ENCODE results near the gene SORCS2. TPM values are rescaled to one million over a fixed set of nuclear protein-coding genes. Genes with fewer than 3 reads are reported as not detected.

The SORCS2 gene
- polyA plus RNA-seq, 1 donor (not counting 4 experiments of a cell fraction or from before 2014, with no cell fraction given): 0.09 TPM

DNA sequence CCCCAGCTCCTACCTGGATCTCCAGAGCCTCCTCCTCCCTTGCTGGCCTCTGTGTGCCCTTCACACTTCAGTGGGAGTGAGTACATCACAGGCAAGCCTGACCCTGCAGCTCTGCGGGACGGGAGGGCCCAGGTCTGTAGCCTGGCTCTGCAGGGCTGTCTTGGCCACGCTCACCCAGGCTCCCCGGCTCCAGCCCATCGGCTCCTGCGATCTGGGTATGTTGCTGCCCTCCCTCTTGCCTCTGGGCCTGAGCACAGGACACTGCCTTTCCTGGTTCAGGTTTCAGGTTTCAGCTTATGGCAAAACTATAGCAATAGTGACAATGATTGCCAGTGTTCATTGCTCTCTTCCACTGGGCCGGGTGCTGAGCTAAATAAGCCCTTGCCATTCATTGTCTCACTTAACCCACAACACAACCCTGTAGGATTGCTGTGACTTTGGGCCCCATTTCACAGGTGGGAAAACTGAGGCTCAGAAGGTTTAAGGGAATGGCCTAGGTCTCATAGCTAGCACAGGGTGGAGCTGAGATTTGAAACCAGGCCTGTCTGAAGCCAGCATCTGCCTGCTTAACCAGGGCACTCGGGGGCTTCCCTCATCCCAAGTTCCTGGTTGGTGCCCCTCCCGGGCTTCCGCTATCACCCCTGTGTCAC is 44.6 kb upstream of the SORCS2 start:
- Histone ChIP-seq H3K9me3 (ENCODE audit: control insufficient read depth, low read depth, low read length) (no peaks in the 10 kb centered on the region), H3K9me1 (ENCODE audit: control insufficient read depth, extremely low read depth, insufficient read depth, low read length) (no peaks in the 10 kb centered on the region), H3K27ac (ENCODE audit: control insufficient read depth, insufficient read depth, low read length) (no peak overlapping the region), H3K4me1 (ENCODE audit: control insufficient read depth, extremely low read depth, insufficient read depth, low read length) (no peaks in the 10 kb centered on the region), H3K79me2 (ENCODE audit: control insufficient read depth, insufficient read depth, low read length) (no peaks in the 10 kb centered on the region), H3K4me2 (ENCODE audit: control insufficient read depth, extremely low read depth, insufficient read depth, low read depth, low read length) (no peak overlapping the region), H3K36me3 (ENCODE audit: control insufficient read depth in 2 of 2, extremely low read depth in 1 of 2, insufficient read depth in 2 of 2, low read length in 2 of 2) (no peaks in the 10 kb centered on the region), H3K27me3 (ENCODE audit: control insufficient read depth, extremely low read depth, insufficient read depth, low read length) (peaks cover 31% of the 10 kb centered on the region), H4K20me1 (ENCODE audit: control insufficient read depth, extremely low read depth, insufficient read depth, low read length) (no peaks in the 10 kb centered on the region), H3K4me3 (ENCODE audit: control insufficient read depth in 2 of 3, extremely low read depth in 1 of 3, insufficient read depth in 2 of 3, low read depth in 1 of 3, low read length in 3 of 3) (no peak overlapping the region), H2AFZ (ENCODE audit: control insufficient read depth, low read length) (no peak overlapping the region), H3K9ac (ENCODE audit: control insufficient read depth, extremely low read depth, insufficient read depth, low read length) (no peak overlapping the region)
- DNase-seq (ENCODE audit: low read depth, low spot score): no peak
- TF ChIP-seq EZH2 (IDR thresholded peaks at IDR 0.05; ENCODE audit: low read length): no peak
- TF ChIP-seq, protein P1, sequence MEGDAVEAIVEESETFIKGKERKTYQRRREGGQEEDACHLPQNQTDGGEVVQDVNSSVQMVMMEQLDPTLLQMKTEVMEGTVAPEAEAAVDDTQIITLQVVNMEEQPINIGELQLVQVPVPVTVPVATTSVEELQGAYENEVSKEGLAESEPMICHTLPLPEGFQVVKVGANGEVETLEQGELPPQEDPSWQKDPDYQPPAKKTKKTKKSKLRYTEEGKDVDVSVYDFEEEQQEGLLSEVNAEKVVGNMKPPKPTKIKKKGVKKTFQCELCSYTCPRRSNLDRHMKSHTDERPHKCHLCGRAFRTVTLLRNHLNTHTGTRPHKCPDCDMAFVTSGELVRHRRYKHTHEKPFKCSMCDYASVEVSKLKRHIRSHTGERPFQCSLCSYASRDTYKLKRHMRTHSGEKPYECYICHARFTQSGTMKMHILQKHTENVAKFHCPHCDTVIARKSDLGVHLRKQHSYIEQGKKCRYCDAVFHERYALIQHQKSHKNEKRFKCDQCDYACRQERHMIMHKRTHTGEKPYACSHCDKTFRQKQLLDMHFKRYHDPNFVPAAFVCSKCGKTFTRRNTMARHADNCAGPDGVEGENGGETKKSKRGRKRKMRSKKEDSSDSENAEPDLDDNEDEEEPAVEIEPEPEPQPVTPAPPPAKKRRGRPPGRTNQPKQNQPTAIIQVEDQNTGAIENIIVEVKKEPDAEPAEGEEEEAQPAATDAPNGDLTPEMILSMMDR (optimal IDR thresholded peaks at IDR 0.05 in 1 of 3, IDR thresholded peaks at IDR 0.05 in 1 of 3, conservative IDR thresholded peaks at IDR 0.05 in 1 of 3; ENCODE audit: extremely low read depth in 1 of 3, insufficient read depth in 2 of 3, low read length in 3 of 3): no peak
- dilution Hi-C loops (cut with MboI; ENCODE audit: extremely low pct_ligation_motif_present, low sequenced_read_pairs): no loop called here
- FAIRE-seq: no peak

DNA sequence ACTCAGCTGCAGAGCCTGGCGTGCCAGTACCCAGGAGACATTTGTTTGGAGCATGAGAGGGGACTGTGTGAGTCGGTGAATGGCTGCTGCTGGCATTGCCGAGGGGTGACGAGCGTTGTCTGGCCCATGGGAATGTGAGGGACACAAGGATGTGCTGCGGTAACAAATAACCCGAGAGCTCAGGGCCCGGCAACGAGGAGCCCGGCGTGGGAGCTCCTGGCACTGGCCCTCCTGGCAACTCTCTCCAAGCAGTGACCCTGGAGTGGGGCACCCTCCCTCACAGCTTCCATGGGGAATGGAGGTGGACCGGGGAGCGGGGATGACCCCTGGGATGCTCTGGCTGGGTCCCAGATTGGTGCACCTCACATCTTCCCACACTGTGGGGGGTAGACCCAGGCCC is 44.0 kb upstream of the SORCS2 start:
- dilution Hi-C loops (cut with MboI; ENCODE audit: extremely low pct_ligation_motif_present, low sequenced_read_pairs): no loop called here
- Histone ChIP-seq H3K27ac (ENCODE audit: control insufficient read depth, insufficient read depth, low read length) (no peak overlapping the region), H3K9ac (ENCODE audit: control insufficient read depth, extremely low read depth, insufficient read depth, low read length) (no peak overlapping the region), H3K4me1 (ENCODE audit: control insufficient read depth, extremely low read depth, insufficient read depth, low read length) (no peaks in the 10 kb centered on the region), H3K9me1 (ENCODE audit: control insufficient read depth, extremely low read depth, insufficient read depth, low read length) (no peaks in the 10 kb centered on the region), H4K20me1 (ENCODE audit: control insufficient read depth, extremely low read depth, insufficient read depth, low read length) (no peaks in the 10 kb centered on the region), H3K36me3 (ENCODE audit: control insufficient read depth in 2 of 2, extremely low read depth in 1 of 2, insufficient read depth in 2 of 2, low read length in 2 of 2) (no peaks in the 10 kb centered on the region), H3K4me3 (ENCODE audit: control insufficient read depth in 2 of 3, extremely low read depth in 1 of 3, insufficient read depth in 2 of 3, low read depth in 1 of 3, low read length in 3 of 3) (no peak overlapping the region), H3K79me2 (ENCODE audit: control insufficient read depth, insufficient read depth, low read length) (no peaks in the 10 kb centered on the region), H3K4me2 (ENCODE audit: control insufficient read depth, extremely low read depth, insufficient read depth, low read depth, low read length) (no peak overlapping the region), H2AFZ (ENCODE audit: control insufficient read depth, low read length) (no peak overlapping the region), H3K27me3 (ENCODE audit: control insufficient read depth, extremely low read depth, insufficient read depth, low read length) (peaks cover 31% of the 10 kb centered on the region), H3K9me3 (ENCODE audit: control insufficient read depth, low read depth, low read length) (no peaks in the 10 kb centered on the region)
- DNase-seq (ENCODE audit: low read depth, low spot score): no peak
- no peak for FAIRE-seq
- TF ChIP-seq, protein P1 (optimal IDR thresholded peaks at IDR 0.05 in 1 of 3, IDR thresholded peaks at IDR 0.05 in 1 of 3, conservative IDR thresholded peaks at IDR 0.05 in 1 of 3; ENCODE audit: extremely low read depth in 1 of 3, insufficient read depth in 2 of 3, low read length in 3 of 3): no peak
- no peak for TF ChIP-seq EZH2 (IDR thresholded peaks at IDR 0.05; ENCODE audit: low read length)

All from keratinocyte (primary cell).